HEK293T (cell line): ENCODE results near the gene CISTR.
"Not testable (repeated sequence)": the region's sequence is repeated elsewhere in the genome, so short reads cannot be mapped to it uniquely, and the experiment has no call there.

Experiments used
- CTCF ChIA-PET: fragments of 350-600 bp; formaldehyde crosslinking; extraction: SDS; loops from one replicate; lab custom pipeline; 2021; ENCODE audit warnings: antibody characterized with exemption, inconsistent platforms; lab: Yijun Ruan, JAX
- POLR2A ChIA-PET: fragments of 350-600 bp; formaldehyde crosslinking; extraction: SDS; loops from one replicate; lab custom pipeline; 2020; ENCODE audit warnings: antibody characterized with exemption, inconsistent platforms; lab: Yijun Ruan, JAX
- DNase-seq: peaks from one replicate; pipeline ENCODE4 v3.0.0; 2012; ENCODE audit warnings: mixed read lengths; ENCODE audit errors: extremely low spot score
- ARNT ChIP-seq: fragments of 450-650 bp; IDR thresholded peaks from 2 replicates; pipeline ENCODE4 v1.6.1; 2017; ENCODE audit warnings: mild to moderate bottlenecking
- BHLHE40 ChIP-seq: fragments of 450-650 bp; IDR thresholded peaks from 2 replicates; pipeline ENCODE4 v1.6.1; 2016; ENCODE audit warnings: mild to moderate bottlenecking, moderate library complexity, borderline replicate concordance
- CTBP1 ChIP-seq: fragments of 450-650 bp; IDR thresholded peaks from 2 replicates; pipeline ENCODE4 v1.6.1; 2016; ENCODE audit warnings: borderline replicate concordance
- ELF4 ChIP-seq: fragments of 450-650 bp; IDR thresholded peaks from 2 replicates; pipeline ENCODE4 v1.6.1; 2017; ENCODE audit warnings: antibody characterized with exemption
- FOXA1 ChIP-seq: fragments of 450-650 bp; IDR thresholded peaks from 2 replicates; pipeline ENCODE4 v1.6.1; 2016; ENCODE audit warnings: mild to moderate bottlenecking
- FOXK2 ChIP-seq: fragments of 450-650 bp; IDR thresholded peaks from 2 replicates; pipeline ENCODE4 v1.6.1; 2016; ENCODE audit warnings: mild to moderate bottlenecking
- FOXM1 ChIP-seq: fragments of 450-650 bp; IDR thresholded peaks from 2 replicates; pipeline ENCODE4 v1.6.1; 2017; ENCODE audit warnings: mild to moderate bottlenecking, borderline replicate concordance
- HDGF ChIP-seq: fragments of 450-650 bp; IDR thresholded peaks from 2 replicates; pipeline ENCODE4 v1.6.1; 2017; ENCODE audit warnings: antibody characterized with exemption, borderline replicate concordance
- L3MBTL2 ChIP-seq: fragments of 450-650 bp; conservative IDR thresholded peaks from 2 replicates; pipeline ENCODE4 v1.6.1; 2016; ENCODE audit warnings: mild to moderate bottlenecking
- LEF1 ChIP-seq: fragments of 450-650 bp; IDR thresholded peaks from 2 replicates; pipeline ENCODE4 v1.6.1; 2017; ENCODE audit warnings: mild to moderate bottlenecking, borderline replicate concordance
- NFRKB ChIP-seq: fragments of 450-650 bp; IDR thresholded peaks from 2 replicates; pipeline ENCODE4 v1.6.1; 2016; ENCODE audit warnings: mild to moderate bottlenecking, moderate library complexity
- PKNOX1 ChIP-seq: fragments of 450-650 bp; IDR thresholded peaks from 2 replicates; pipeline ENCODE4 v1.6.1; 2016
- SP1 ChIP-seq: fragments of 450-650 bp; IDR thresholded peaks from 2 replicates; pipeline ENCODE4 v1.6.1; 2017
- SUZ12 ChIP-seq: fragments of 450-650 bp; IDR thresholded peaks from 2 replicates; pipeline ENCODE4 v1.6.1; 2016; ENCODE audit warnings: mild to moderate bottlenecking
- TARDBP ChIP-seq: fragments of 450-650 bp; IDR thresholded peaks from 2 replicates; pipeline ENCODE4 v1.6.1; 2016
- ZNF384 ChIP-seq: fragments of 450-650 bp; IDR thresholded peaks from 2 replicates; pipeline ENCODE4 v1.6.1; 2016

The CISTR gene

DNA sequence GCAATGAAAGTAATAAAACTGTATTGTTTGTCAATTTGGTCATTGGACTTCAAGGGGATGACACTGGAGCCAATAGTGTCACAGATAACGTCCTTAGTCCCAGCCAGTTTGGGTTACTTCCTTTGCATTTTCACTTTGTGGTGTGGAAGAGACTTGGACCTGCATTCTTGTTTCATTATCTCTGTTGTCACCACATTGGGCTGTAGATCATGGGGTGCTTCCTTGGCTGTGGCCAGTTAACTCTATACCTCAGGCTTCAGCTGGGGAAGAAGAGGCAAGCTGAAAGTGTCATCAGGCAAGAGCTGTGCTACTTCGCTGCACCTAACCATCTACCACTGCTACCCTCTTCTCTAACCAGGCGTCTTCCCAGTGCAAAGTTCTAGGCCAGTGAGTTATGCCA lies 15.1 kb upstream of the CISTR start:
- TF ChIP-seq FOXM1 (no peak), BHLHE40 (no peak), SUZ12 (no peak)
- POLR2A ChIA-PET: no interaction called here
- DNase-seq: no peak
- CTCF ChIA-PET: interaction anchor here (2.3 kb wide), 1 partner anchor 10 kb away, joined by 22 read pairs; no protein-coding TSS in a partner anchor

- CTCF ChIA-PET: interaction anchor here (0.8 to 2.3 kb wide), 5 partner anchors 9 to 222 kb away, joined by 3 to 22 read pairs (median 4); no protein-coding TSS in a partner anchor
- POLR2A ChIA-PET: no interaction called here
- no peak for TF ChIP-seq FOXA1
- TF ChIP-seq SP1: no peak
- no peak for DNase-seq
These were observed 14.1 kb upstream of the CISTR start for GRCh38 chr12:53765891-53766290.

DNA sequence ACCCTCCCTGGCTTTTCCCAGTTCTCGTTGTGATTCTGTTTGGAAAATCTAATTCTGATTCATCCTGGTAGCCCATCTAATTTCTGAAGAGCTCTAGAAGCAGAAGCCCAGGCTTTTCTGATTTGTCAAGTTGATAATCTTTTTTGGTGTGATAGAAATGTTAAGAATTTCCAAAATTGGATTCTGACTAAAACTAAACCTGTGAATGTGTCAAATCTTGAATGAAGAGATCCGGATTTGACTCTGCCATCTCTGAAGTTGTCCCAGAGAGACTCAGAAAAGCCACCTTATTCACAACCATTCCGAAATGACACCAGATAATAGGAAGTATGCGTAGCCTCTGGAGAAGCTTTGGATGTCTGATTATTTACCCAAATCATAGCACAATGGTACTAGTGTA lies 12.8 kb upstream of the CISTR start:
- ChIA-PET CTCF (interaction anchor here (0.6 to 2.3 kb wide), 3 partner anchors 8 to 224 kb away, joined by 5 to 22 read pairs (median 9); no protein-coding TSS in a partner anchor), POLR2A (no interaction called here)
- no peak for DNase-seq
- TF ChIP-seq FOXK2 (no peak), ARNT (no peak), ELF4 (no peak), FOXM1 (no peak), NFRKB (no peak)

DNA sequence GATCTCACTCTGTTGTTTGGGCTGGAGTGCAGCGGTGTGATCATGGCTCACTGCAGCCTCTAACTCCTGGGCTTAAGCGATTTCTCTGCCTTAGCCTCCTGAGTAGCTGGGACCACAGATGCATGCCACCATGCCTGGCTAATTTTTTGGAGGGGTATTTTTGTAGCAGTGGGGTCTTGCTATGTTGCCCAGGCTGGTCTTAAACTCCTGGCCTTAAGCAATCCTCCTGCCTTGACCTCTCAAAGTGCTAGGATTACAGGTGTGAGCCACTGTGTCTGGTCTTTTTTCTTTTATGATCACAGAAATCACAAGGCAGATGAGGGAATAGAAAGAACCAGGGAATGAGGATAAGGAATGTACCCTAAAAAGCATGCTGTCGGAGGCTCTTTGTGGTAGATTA lies 11.0 kb upstream of the CISTR start:
- CTCF ChIA-PET, DNase-seq, POLR2A ChIA-PET: not testable (repeated sequence)

DNA sequence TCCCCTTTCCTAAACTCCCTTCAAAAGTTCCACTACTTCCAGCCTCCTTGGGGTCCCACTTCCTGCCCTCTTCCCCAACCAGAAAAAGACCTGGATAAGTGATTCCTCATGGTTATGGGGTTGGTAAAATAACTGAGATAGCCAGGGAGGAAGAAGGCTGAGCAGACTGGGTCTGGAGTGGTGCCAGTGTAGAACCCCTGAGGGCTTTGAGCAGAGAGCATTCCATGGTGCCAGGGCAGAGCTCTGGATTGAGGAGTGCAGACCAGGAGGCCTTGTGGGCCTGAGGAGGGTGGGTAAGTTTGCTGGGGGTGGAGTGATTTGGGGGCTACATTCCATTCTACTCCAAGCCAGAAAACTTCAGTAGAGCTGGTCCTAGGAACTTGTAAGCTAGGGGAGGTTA lies 9.5 kb upstream of the CISTR start:
- CTCF ChIA-PET: no interaction called here
- DNase-seq: no peak
- POLR2A ChIA-PET: no interaction called here
- TF ChIP-seq ELF4 (no peak), NFRKB (no peak), SUZ12 (no peak), BHLHE40 (no peak), FOXM1 (no peak), SP1 (no peak), CTBP1 (no peak), TARDBP (no peak)

GRCh38 chr12:53759261-53759660 lies 7.5 kb upstream of the CISTR start:
- TF ChIP-seq FOXM1: no peak
- TF ChIP-seq PKNOX1: peak; percentile 44; the same call in 1 of the 2 replicates
- TF ChIP-seq ELF4: no peak
- TF ChIP-seq L3MBTL2: no peak
- no peak for TF ChIP-seq HDGF
- no peak for TF ChIP-seq FOXK2
- no peak for TF ChIP-seq SP1
- TF ChIP-seq ARNT: no peak
- CTCF ChIA-PET: interaction anchor here (0.9 to 1.6 kb wide), 2 partner anchors 13 to 16 kb away, joined by 3 to 4 read pairs; no protein-coding TSS in a partner anchor
- no peak for DNase-seq
- POLR2A ChIA-PET: no interaction called here

GRCh38 chr12:53758730-53759103 lies 6.9 kb upstream of the CISTR start:
- DNase-seq: no peak
- TF ChIP-seq FOXA1: no peak
- no peak for TF ChIP-seq FOXK2
- TF ChIP-seq SP1: no peak
- no peak for TF ChIP-seq BHLHE40
- TF ChIP-seq CTBP1: no peak
- TF ChIP-seq FOXM1: no peak
- no peak for TF ChIP-seq L3MBTL2
- no peak for TF ChIP-seq HDGF
- TF ChIP-seq LEF1: no peak
- TF ChIP-seq ELF4: no peak
- TF ChIP-seq PKNOX1: no peak
- TF ChIP-seq SUZ12: no peak
- TF ChIP-seq TARDBP: no peak
- TF ChIP-seq ZNF384: no peak
- TF ChIP-seq NFRKB: no peak
- no peak for TF ChIP-seq ARNT
- CTCF ChIA-PET: interaction anchor here (0.6 to 2.2 kb wide), 3 partner anchors 13 to 57 kb away, joined by 3 to 27 read pairs (median 4); no protein-coding TSS in a partner anchor
- POLR2A ChIA-PET: no interaction called here

DNA sequence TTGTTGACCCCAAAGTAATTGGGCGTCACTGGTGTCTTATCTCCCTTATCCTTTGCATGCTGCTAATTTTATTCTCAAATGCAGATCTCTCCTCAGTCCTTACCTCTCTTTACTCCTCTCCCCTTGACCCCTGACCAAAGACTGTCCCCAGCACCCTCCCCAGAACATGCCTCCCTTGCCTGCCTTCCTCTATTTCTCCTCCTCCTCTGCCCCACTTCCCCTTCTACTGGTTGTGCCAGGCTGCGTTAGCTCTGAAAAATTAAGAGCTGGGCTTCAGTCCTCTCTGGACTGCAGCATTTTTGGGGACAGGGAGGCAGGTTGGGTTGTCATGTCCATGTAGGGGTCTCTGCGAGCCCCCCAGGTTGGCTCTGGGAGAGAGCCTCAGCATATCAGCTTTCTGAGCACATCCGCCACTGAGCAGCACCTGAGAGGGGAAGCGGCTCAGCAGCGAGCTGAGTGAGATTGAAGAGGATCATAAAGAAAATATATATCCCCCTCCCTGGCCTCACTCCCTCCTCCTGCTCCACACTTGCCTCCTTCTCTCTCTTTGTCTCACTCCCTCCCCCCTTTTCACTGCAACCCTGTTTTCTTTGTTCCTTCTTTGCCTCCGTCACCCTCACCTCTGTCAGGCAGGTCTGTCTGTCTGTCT lies 6.4 kb upstream of the CISTR start:
- TF ChIP-seq TARDBP (no peak), ZNF384 (no peak), CTBP1 (no peak), BHLHE40 (no peak), SP1 (no peak), HDGF (no peak), FOXM1 (no peak), FOXK2 (no peak), ELF4 (no peak), NFRKB (no peak), SUZ12 (no peak), LEF1 (no peak)
- ChIA-PET POLR2A (interaction anchor here (0.8 to 1.3 kb wide), 2 partner anchors 12 to 19 kb away, joined by 3 read pairs; no protein-coding TSS in a partner anchor), CTCF (interaction anchor here (0.6 to 3.3 kb wide), 14 partner anchors 8 to 450 kb away, joined by 3 to 27 read pairs (median 4); partner anchors contain the start of gene ATP5MC2)
- no peak for DNase-seq
